ENCODE results near the gene VPS13D. TPM values are rescaled to one million over a fixed set of nuclear protein-coding genes. Genes with fewer than 3 reads are reported as not detected.
"Not testable (repeated sequence)": the region's sequence is repeated elsewhere in the genome, so short reads cannot be mapped to it uniquely, and the experiment has no call there.

The VPS13D gene
- total RNA-seq, 2 experiments from 2014 or later: 25.0 to 25.4 TPM

DNA sequence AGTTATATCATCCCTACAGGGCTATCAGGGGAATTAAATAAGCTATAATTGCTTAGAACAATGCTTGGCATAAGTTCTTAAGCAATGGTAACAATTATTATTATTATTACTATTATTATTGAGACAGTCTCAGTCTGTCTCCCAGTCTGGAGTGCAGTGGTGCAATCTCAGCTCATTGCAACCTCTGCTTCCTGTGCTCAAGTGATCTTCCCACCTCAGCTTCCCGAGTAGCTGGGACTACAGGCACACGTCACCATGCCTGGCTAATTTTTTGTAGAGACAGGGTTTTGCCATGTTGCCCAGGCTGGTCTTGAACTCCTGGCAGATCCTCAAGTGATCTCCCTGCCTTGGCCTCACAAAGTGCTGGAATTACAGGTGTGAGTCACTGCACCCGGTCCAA lies 308.7 kb downstream of the VPS13D start:
- intact Hi-C loops (cut with micrococcal nuclease); H3K27ac Mint-ChIP-seq; H3K27me3 Mint-ChIP-seq; POLR2A ChIA-PET; H3K4me1 Mint-ChIP-seq (ENCODE audit: low read depth); DNase-seq; CTCF ChIA-PET; H3K4me3 Mint-ChIP-seq: not testable (repeated sequence)
- Mint-ChIP-seq H3K9me3 (peaks cover 14% of the 10 kb centered on the region), H3K36me3 (peaks cover 20% of the 10 kb centered on the region)

DNA sequence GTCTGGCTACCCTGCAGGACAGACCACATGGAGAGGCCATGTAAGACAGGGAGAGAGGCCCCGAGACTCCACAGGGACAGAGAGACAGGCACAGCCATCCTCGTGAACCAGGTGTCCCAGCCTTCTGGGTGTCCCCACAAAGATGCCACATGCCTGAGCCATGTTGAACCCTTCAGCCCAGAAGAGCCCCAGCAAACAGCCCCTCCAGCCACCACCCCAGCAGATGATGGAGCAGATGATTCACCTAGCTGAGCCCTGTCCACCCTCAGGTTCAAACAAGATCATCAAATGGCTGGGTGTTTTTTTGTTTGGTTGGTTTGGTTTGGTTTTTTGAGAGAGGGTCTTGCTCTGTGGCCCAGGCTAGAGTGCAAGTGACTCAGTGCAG lies 309.5 kb downstream of the VPS13D start:
- intact Hi-C loops (cut with micrococcal nuclease): no loop called here
- H3K4me1 Mint-ChIP-seq (ENCODE audit: low read depth): peaks cover 4% of the 10 kb centered on the region
- DNase-seq: no peak
- no peak overlapping the region for H3K27ac Mint-ChIP-seq
- CTCF ChIA-PET: interaction anchor here (0.6 kb wide), 1 partner anchor 120 kb away, joined by 4 read pairs; no protein-coding TSS in a partner anchor
- peaks cover 14% of the 10 kb centered on the region for H3K9me3 Mint-ChIP-seq
- POLR2A ChIA-PET: no interaction called here
- no peak overlapping the region for H3K4me3 Mint-ChIP-seq
- H3K27me3 Mint-ChIP-seq: peaks cover 4% of the 10 kb centered on the region
- peaks cover 20% of the 10 kb centered on the region for H3K36me3 Mint-ChIP-seq

DNA sequence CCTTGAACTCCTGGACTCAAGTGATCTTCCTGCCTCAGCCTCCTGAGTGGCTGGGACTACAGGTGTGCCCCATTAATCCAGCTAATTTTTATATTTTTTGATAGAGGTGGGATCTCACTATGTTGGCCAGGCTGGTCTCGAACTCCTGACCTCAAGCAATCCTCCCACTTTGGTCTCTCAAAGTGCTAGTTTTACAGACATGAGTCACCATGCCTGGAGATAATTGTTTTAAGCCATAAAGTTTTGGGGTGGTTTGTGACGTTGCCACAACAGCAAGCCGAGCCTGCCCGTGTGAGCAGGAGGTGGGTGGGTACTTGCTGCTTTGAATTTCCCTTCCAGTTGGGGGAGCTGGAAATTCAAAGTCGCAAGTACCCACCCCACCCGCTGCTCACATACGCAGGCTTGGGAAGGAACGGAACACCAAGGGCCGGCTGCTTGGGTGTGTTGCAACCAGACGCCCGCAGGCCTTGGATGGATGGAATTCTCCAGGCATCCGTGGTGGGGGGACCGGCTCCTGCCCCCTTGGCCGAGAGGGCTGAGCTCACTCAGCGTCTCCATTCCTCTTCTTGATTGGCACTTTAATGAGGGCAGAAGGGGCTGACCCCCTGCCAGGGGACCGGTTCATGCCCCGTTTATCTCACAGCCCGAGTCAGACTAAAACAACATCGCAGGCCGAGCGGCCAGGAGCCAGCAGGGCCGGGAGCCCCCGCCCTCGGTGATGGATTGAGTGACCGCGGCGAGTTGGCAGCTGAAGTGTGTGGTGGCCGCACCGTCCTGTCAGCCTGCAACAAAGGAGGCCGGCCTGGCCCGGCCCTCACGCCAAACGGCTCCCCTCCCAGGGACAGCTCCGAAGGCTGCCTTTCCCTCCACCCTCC lies 310.1 kb downstream of the VPS13D start:
- POLR2A ChIA-PET: no interaction called here
- Mint-ChIP-seq H3K4me1 (ENCODE audit: low read depth) (peaks cover 5% of the 10 kb centered on the region), H3K27ac (no peak overlapping the region), H3K27me3 (peaks cover 8% of the 10 kb centered on the region), H3K4me3 (no peak overlapping the region), H3K9me3 (peaks cover 14% of the 10 kb centered on the region), H3K36me3 (peaks cover 20% of the 10 kb centered on the region)
- CTCF ChIA-PET: interaction anchor here (0.7 kb wide), 1 partner anchor 119 kb away, joined by 3 read pairs; no protein-coding TSS in a partner anchor
- no peak for DNase-seq
- intact Hi-C loops (cut with micrococcal nuclease): no loop called here

DNA sequence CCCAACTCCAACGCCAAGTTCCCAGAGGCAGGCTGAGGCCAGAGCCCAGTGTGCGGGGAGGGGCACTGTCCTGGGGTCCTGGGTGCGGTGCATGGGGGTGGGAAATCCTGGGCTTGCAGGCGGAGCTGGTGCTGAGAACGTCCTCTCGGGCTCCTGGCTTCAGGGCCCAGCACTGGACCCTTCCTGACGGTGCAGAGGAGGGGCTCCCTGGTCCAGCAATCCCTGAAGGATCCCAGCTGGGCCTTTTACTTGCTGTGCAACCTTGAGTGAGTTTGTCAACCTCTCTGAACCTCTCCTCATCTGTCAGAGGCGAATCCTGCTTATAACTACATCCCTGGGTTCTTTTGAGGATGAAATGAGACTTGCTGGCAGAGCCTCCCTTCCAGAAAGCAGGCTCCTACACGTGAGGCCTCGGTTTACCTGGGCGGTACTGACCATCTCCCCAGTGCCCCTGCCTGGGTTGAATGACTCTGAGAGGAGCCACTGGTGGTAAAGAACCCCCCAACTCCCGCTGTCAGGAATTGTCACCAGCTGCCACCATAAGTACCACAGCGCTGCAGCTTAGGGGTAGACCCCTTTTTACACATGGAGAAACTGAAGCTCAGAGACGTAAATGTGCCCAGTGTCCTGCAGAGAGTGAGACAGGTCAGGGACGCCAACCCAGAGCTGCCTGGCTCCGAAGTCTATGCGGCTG lies 310.9 kb downstream of the VPS13D start:
- H3K36me3 Mint-ChIP-seq: peaks cover 15% of the 10 kb centered on the region
- peaks cover 10% of the 10 kb centered on the region for H3K27me3 Mint-ChIP-seq
- H3K27ac Mint-ChIP-seq: no peak overlapping the region
- POLR2A ChIA-PET: interaction anchor here (1.0 kb wide), 1 partner anchor 77 kb away, joined by 3 read pairs; the partner anchor contains the start of gene DHRS3
- CTCF ChIA-PET: no interaction called here
- peaks cover 7% of the 10 kb centered on the region for H3K4me1 Mint-ChIP-seq (ENCODE audit: low read depth)
- H3K4me3 Mint-ChIP-seq: no peak overlapping the region
- DNase-seq: no peak
- intact Hi-C loops (cut with micrococcal nuclease): no loop called here
- peaks cover 10% of the 10 kb centered on the region for H3K9me3 Mint-ChIP-seq

DNA sequence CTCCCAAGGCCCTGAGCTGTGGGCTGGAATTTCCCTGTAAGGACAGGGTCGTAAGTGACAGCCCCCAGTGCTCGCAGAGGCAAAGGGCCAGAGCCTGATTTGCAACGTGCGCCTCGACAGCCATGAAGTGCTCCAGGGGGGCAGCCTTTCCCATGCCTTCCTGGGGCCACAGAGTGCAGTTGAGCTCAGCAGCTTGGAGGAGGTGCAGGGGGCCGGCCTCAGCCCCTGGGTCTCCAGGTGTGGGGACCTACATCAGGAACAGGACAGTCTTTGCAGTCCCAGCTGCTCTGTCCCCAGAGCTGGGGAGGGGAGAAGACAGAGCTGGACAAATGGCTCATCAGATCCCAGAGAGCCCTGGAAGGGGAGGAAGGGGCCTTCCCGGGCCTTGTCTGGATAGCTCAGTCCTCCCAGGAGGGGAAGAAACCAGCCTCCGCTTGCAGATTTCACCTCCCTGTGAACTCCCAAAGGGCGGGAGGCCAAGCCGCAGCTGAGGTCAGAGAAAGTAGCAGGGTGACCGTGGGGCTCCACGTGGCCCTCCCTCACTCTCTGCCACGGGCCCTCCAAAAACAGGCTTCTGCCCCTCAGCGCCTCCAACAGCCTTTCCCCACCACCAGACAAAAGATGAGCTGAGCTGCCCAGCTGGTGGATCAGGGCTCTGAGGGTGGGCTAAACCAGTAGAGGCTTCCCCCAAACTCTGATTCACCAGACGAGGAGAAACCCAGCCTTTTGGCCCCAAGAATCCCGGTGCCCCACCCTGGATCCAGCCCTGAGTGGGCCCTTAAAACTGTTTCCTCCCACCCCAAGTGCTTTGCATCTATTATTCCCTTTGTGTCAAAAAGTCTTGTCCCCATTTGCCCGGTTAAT lies 311.7 kb downstream of the VPS13D start:
- peaks cover 5% of the 10 kb centered on the region for H3K4me1 Mint-ChIP-seq (ENCODE audit: low read depth)
- H3K9me3 Mint-ChIP-seq: peaks cover 3% of the 10 kb centered on the region
- intact Hi-C loops (cut with micrococcal nuclease): no loop called here
- CTCF ChIA-PET: no interaction called here
- POLR2A ChIA-PET: interaction anchor here (1.0 kb wide), 1 partner anchor 76 kb away, joined by 3 read pairs; the partner anchor contains the start of gene DHRS3
- peaks cover 9% of the 10 kb centered on the region for H3K36me3 Mint-ChIP-seq
- H3K4me3 Mint-ChIP-seq: no peak overlapping the region
- H3K27me3 Mint-ChIP-seq: peaks cover 10% of the 10 kb centered on the region
- no peak overlapping the region for H3K27ac Mint-ChIP-seq
- no peak for DNase-seq

DNA sequence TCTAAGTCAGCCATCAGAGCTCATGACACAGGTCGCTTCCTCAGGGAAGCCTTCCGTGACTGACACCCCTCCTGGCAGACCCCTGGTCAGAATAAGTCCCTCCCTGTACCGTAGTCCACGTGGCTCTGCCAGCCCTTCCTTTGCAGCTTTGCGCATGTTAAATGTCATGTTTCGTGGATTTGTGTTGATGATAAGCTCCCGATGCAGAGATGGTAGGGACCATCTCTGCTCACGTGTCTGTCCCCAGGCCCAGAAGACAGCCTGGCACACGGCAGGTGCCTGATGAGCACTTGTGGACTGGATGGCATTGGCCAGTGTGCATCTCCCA lies 312.3 kb downstream of the VPS13D start:
- intact Hi-C loops (cut with micrococcal nuclease): no loop called here
- H3K4me1 Mint-ChIP-seq (ENCODE audit: low read depth): peaks cover 3% of the 10 kb centered on the region
- no peak for DNase-seq
- H3K36me3 Mint-ChIP-seq: peaks cover 7% of the 10 kb centered on the region
- peaks cover 10% of the 10 kb centered on the region for H3K27me3 Mint-ChIP-seq
- CTCF ChIA-PET: no interaction called here
- no peak overlapping the region for H3K27ac Mint-ChIP-seq
- POLR2A ChIA-PET: no interaction called here
- peaks cover 1% of the 10 kb centered on the region for H3K9me3 Mint-ChIP-seq
- no peak overlapping the region for H3K4me3 Mint-ChIP-seq

GRCh38 chr1:12542616-12543592 lies 313.1 kb downstream of the VPS13D start:
- intact Hi-C loops (cut with micrococcal nuclease): no loop called here
- Mint-ChIP-seq H3K4me1 (ENCODE audit: low read depth) (peaks cover 3% of the 10 kb centered on the region), H3K4me3 (no peak overlapping the region), H3K9me3 (no peaks in the 10 kb centered on the region), H3K27ac (no peak overlapping the region), H3K27me3 (peaks cover 10% of the 10 kb centered on the region), H3K36me3 (no peaks in the 10 kb centered on the region)
- ChIA-PET POLR2A (no interaction called here), CTCF (no interaction called here)
- no peak for DNase-seq

- intact Hi-C loops (cut with micrococcal nuclease): no loop called here
- POLR2A ChIA-PET: no interaction called here
- Mint-ChIP-seq H3K36me3 (no peaks in the 10 kb centered on the region), H3K27me3 (peaks cover 10% of the 10 kb centered on the region), H3K4me3 (no peak overlapping the region), H3K4me1 (ENCODE audit: low read depth) (peaks cover 3% of the 10 kb centered on the region), H3K9me3 (no peaks in the 10 kb centered on the region), H3K27ac (no peak overlapping the region)
- no peak for DNase-seq
- CTCF ChIA-PET: no interaction called here
Measured at GRCh38 chr1:12543740-12544154, 313.9 kb downstream of the VPS13D start.

DNA sequence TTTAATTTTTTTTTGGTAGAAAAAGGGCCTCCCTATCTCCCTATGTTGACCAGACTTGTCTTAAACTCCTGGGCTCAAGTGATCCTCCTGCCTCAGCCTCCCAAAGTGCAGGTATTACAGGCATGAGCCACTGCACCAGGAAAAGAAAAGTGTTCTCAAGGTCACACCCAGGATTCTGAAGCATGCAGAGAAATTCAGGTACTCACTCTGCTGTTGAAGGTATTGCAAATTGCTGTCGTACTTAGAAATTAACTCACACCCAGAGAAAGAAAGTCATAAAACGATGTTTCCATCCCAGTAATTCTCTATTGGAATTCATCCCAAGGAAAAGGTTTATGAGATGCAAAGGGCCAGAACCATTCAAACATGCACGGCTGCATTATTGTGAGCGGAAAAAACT lies 314.5 kb downstream of the VPS13D start:
- H3K4me1 Mint-ChIP-seq (ENCODE audit: low read depth): peaks cover 3% of the 10 kb centered on the region
- ChIA-PET CTCF (no interaction called here), POLR2A (no interaction called here)
- H3K9me3 Mint-ChIP-seq: no peaks in the 10 kb centered on the region
- H3K27ac Mint-ChIP-seq: no peak overlapping the region
- DNase-seq: no peak
- no peaks in the 10 kb centered on the region for H3K36me3 Mint-ChIP-seq
- H3K27me3 Mint-ChIP-seq: peaks cover 10% of the 10 kb centered on the region
- no peak overlapping the region for H3K4me3 Mint-ChIP-seq
- intact Hi-C loops (cut with micrococcal nuclease): no loop called here

- H3K27ac Mint-ChIP-seq: no peak overlapping the region
Measured at GRCh38 chr1:12544992-12545391, 315.2 kb downstream of the VPS13D start.

DNA sequence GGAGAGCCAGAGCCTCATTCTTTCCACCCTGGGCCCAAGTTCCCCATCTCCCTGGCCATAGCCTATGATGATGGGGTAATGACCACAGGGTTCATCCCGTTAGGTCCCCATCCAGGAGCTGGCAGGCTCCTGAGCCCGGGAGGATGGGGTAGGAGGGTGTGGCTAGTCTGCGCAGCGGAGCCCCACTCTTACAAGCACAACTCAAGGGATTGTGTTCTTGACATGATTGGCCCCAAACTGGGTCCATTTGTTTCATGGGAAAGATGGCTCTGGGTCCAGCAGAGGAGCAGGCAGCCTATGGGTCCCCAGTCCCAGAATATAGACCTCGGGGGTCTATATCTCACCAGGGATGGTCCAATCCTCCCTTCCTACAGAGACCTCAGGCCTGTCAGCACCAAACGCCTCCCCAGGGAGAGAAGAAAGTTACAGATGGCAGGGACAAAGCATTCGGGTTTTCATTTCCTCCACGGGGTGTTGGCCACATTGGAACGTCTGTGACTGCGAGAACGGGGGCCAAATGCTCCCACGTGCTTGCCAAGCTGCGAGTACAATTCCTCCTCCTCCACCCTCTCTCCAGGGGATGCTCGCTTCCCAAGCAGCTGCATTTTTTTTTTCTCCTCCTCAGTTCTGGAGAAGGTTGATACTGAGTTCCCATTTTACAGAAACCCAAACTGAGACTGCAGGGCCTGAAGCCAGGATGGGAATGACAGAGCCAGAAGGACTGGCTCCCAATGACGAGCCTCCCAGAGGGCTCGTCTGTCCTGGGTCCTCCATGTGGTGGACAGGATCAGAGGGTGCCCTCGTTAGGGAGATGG lies 317.1 kb downstream of the VPS13D start:
- Mint-ChIP-seq H3K36me3 (no peaks in the 10 kb centered on the region), H3K9me3 (no peaks in the 10 kb centered on the region), H3K4me1 (ENCODE audit: low read depth) (peaks cover 3% of the 10 kb centered on the region), H3K4me3 (no peak overlapping the region), H3K27me3 (peaks cover 10% of the 10 kb centered on the region), H3K27ac (no peak overlapping the region)
- intact Hi-C loops (cut with micrococcal nuclease): no loop called here
- POLR2A ChIA-PET: no interaction called here
- no peak for DNase-seq
- CTCF ChIA-PET: no interaction called here

More at GRCh38 chr1:12544992-12545391, 315.2 kb downstream of the VPS13D start:
- intact Hi-C loops (cut with micrococcal nuclease): no loop called here
- peaks cover 3% of the 10 kb centered on the region for H3K4me1 Mint-ChIP-seq (ENCODE audit: low read depth)
- CTCF ChIA-PET: no interaction called here
- no peaks in the 10 kb centered on the region for H3K36me3 Mint-ChIP-seq
- no peak overlapping the region for H3K4me3 Mint-ChIP-seq
- DNase-seq: no peak
- no peaks in the 10 kb centered on the region for H3K9me3 Mint-ChIP-seq
- H3K27me3 Mint-ChIP-seq: peaks cover 10% of the 10 kb centered on the region
- POLR2A ChIA-PET: no interaction called here
